Caco-2 (cell line): Measurements from ENCODE around the gene MAGI1. TPM values are rescaled to one million over a fixed set of nuclear protein-coding genes. Genes with fewer than 3 reads are reported as not detected.

ENCODE experiments used
- BruUV-seq: library from RNA; stranded (reverse); fragments of 400-500 nt; replicated peaks from 2 replicates; lab custom pipeline; 2021; lab: Mats Ljungman, UMichigan
- CTCF ChIA-PET: fragments of 300-600 bp; sonication (Branson Sonifier 250); formaldehyde crosslinking; loops from one replicate; lab custom pipeline; 2022; ENCODE audit warnings: antibody characterized with exemption; lab: Charles Lee
- POLR2A ChIA-PET: fragments of 300-600 bp; sonication (Branson Sonifier 250); formaldehyde crosslinking; loops from one replicate; lab custom pipeline; 2022; ENCODE audit warnings: antibody characterized with exemption; lab: Charles Lee
- DNase-seq, 2 experiments: peaks; one replicate each; pipeline versions ENCODE4 v3.0.0 to v3.0.0-alpha.2; 2020 to 2022
- H3K27me3 ChIP-seq: replicated peaks from 2 replicates; pipeline ENCODE4 v1.6.0; 2011; ENCODE audit warnings: low read length; ENCODE audit not compliant: control insufficient read depth, insufficient read depth
- H3K36me3 ChIP-seq: 2 replicates; pipeline ENCODE4 v1.5.1; 2011; ENCODE audit warnings: low read length; ENCODE audit not compliant: control insufficient read depth, insufficient read depth
- H3K4me1 ChIP-seq: fragments of 250-450 bp; sonication (Bioruptor Pico); 2 replicates; pipeline ENCODE4 v1.5.1; 2020; ENCODE audit warnings: mild to moderate bottlenecking
- H3K4me3 ChIP-seq: 2 replicates; pipeline ENCODE4 v1.5.1; 2011; ENCODE audit warnings: low read depth, mild to moderate bottlenecking, control low read depth, low read length
- H3K9me3 ChIP-seq: fragments of 250-450 bp; sonication (Bioruptor Pico); 2 replicates; pipeline ENCODE4 v1.5.1; 2020; ENCODE audit warnings: mild to moderate bottlenecking, moderate library complexity
- H3K27ac Mint-ChIP-seq: one replicate; pipeline ENCODE4 v1.8.0; 2022; ENCODE audit warnings: mixed read lengths; ENCODE audit not compliant: unreplicated experiment
- H3K27me3 Mint-ChIP-seq: one replicate; pipeline ENCODE4 v1.8.0; 2022; ENCODE audit warnings: mixed read lengths; ENCODE audit not compliant: insufficient read depth, unreplicated experiment
- H3K36me3 Mint-ChIP-seq: one replicate; pipeline ENCODE4 v1.8.0; 2022; ENCODE audit warnings: mild to moderate bottlenecking, mixed read lengths; ENCODE audit not compliant: insufficient read depth, unreplicated experiment
- H3K4me1 Mint-ChIP-seq: one replicate; pipeline ENCODE4 v1.8.0; 2022; ENCODE audit warnings: low read depth, mixed read lengths; ENCODE audit not compliant: unreplicated experiment
- H3K4me3 Mint-ChIP-seq: one replicate; pipeline ENCODE4 v1.8.0; 2022; ENCODE audit warnings: mild to moderate bottlenecking, moderate library complexity, mixed read lengths; ENCODE audit not compliant: unreplicated experiment
- H3K9me3 Mint-ChIP-seq: one replicate; pipeline ENCODE4 v1.8.0; 2022; ENCODE audit warnings: mixed read lengths; ENCODE audit not compliant: unreplicated experiment
- intact Hi-C: fragments of 100-400 bp; cut with micrococcal nuclease; formaldehyde crosslinking; loops from one replicate; pipeline ENCODE4 v1.10.0; 2022; ENCODE audit not compliant: unreplicated experiment
- total RNA-seq: library from RNA; stranded (reverse); gene quantifications from 2 replicates; pipeline ENCODE4 v1.2.3, GENCODE V29; 2022
- TF ChIP-seq, protein P1 (sequence below), 2 experiments: fragments of 200-600 bp in 1 of 2; IDR thresholded peaks; 1 replicate in 1 of 2; 2 replicates in 1 of 2; pipeline versions ENCODE4 v1.5.1 to v1.8.0; 2011 to 2022; ENCODE audit warnings: antibody characterized with exemption in 1 of 2, control low read depth in 1 of 2, inconsistent platforms in 1 of 2, low read depth in 1 of 2, low read length in 1 of 2, mild to moderate bottlenecking in 1 of 2, moderate library complexity in 1 of 2; ENCODE audit not compliant: insufficient read depth in 1 of 2, severe bottlenecking in 1 of 2, unreplicated experiment in 1 of 2

Gene MAGI1
- total RNA-seq, 1 experiment from 2014 or later: 64.9 TPM

DNA sequence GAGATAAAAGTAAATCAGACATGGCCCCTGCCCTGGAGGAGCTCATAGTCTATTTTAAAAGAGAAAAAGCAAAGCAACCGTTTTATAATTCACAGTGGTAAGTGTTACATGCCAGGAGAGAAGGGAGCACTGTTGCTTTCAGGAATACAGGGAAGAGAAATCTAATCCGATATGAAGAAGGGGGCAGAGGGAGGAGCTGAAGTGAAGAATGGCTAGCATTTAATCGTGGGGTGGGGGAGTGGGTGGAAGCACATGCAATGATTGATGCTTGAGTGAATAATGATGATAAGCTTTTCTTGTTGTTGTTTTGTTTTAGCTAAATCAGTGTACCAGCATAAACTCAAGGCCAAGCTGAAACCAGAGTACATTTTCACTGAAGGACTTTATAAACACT lies 629.5 kb downstream of the MAGI1 start:
- no peaks in the 10 kb centered on the region; the same call in 1 of the 2 replicates for H3K36me3 ChIP-seq
- no peaks in the 10 kb centered on the region for H3K9me3 ChIP-seq
- H3K4me3 Mint-ChIP-seq: no peak overlapping the region
- H3K9me3 Mint-ChIP-seq: no peaks in the 10 kb centered on the region
- no peak overlapping the region for H3K4me3 ChIP-seq
- TF ChIP-seq, protein P1, sequence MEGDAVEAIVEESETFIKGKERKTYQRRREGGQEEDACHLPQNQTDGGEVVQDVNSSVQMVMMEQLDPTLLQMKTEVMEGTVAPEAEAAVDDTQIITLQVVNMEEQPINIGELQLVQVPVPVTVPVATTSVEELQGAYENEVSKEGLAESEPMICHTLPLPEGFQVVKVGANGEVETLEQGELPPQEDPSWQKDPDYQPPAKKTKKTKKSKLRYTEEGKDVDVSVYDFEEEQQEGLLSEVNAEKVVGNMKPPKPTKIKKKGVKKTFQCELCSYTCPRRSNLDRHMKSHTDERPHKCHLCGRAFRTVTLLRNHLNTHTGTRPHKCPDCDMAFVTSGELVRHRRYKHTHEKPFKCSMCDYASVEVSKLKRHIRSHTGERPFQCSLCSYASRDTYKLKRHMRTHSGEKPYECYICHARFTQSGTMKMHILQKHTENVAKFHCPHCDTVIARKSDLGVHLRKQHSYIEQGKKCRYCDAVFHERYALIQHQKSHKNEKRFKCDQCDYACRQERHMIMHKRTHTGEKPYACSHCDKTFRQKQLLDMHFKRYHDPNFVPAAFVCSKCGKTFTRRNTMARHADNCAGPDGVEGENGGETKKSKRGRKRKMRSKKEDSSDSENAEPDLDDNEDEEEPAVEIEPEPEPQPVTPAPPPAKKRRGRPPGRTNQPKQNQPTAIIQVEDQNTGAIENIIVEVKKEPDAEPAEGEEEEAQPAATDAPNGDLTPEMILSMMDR (IDR thresholded peaks at IDR 0.05; ENCODE audit: insufficient read depth in 1 of 2, low read depth in 1 of 2, low read length in 1 of 2, severe bottlenecking in 1 of 2, unreplicated experiment in 1 of 2): no peak
- no peak overlapping the region for H3K27ac Mint-ChIP-seq
- intact Hi-C loops: no loop called here
- POLR2A ChIA-PET: no interaction called here
- no peaks in the 10 kb centered on the region for H3K4me1 ChIP-seq
- no peaks in the 10 kb centered on the region for H3K27me3 ChIP-seq
- H3K36me3 Mint-ChIP-seq: peaks cover 38% of the 10 kb centered on the region
- no peaks in the 10 kb centered on the region for H3K27me3 Mint-ChIP-seq
- peaks cover 4% of the 10 kb centered on the region for H3K4me1 Mint-ChIP-seq
- no TSS peak for BruUV-seq
- CTCF ChIA-PET: no interaction called here
- DNase-seq: no peak

DNA sequence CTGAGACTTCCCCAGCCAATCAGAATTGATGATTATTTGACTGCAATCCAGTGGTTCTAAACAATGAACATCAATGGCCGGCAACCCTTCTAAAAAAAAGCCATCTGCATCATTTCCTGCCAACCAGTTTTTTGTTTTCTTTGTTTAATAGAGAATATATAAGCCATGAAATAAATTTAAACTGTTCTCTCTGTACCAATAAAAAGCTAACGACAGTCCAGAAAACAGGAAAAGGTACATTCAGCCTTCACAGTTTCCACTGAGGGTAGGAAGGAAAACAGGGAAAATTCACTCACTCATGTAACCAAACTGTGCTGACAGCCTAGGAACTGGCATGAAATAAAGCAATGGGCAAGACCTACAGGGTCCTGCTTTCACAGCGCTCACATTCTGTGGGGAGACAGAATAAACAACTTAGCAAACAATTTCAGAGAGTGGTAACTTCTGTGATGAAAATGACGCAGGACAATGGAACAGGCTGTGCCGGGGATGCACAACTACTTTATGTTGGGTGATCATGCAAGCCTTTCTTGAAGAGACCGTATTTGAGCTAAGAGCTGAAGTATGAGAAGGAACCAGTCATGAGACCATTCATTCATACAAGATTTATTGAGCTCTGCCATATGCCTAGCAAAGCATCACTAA lies 630.1 kb downstream of the MAGI1 start:
- CTCF ChIA-PET: no interaction called here

DNA sequence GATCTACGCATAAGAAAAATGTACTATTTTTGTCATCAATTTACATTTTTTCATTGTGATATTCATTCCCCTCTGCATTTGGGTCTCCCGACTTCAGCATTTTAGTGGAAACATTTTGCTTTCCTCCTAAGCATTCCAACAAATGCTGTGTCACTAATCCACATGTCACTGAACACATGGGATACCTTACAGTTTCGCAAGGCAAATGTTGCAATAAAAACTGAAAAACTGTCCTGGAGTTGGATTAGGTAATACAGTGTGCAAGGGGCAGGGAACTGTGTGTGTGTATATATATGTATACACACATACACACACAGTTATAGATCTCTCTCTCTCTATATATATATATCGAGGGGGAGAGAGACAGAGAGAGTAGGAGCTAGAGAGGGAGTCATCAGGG lies 632.2 kb downstream of the MAGI1 start:
- H3K4me1 ChIP-seq: no peaks in the 10 kb centered on the region
- DNase-seq: peak in 1 of 2 experiments; percentile 30
- Mint-ChIP-seq H3K27ac (no peak overlapping the region), H3K36me3 (peaks cover 31% of the 10 kb centered on the region), H3K4me3 (no peak overlapping the region), H3K9me3 (no peaks in the 10 kb centered on the region), H3K4me1 (no peaks in the 10 kb centered on the region), H3K27me3 (no peaks in the 10 kb centered on the region)
- TF ChIP-seq, protein P1 (IDR thresholded peaks at IDR 0.05; ENCODE audit: insufficient read depth in 1 of 2, low read depth in 1 of 2, low read length in 1 of 2, severe bottlenecking in 1 of 2, unreplicated experiment in 1 of 2): no peak
- POLR2A ChIA-PET: no interaction called here
- H3K27me3 ChIP-seq: no peaks in the 10 kb centered on the region
- no peak overlapping the region for H3K4me3 ChIP-seq
- H3K36me3 ChIP-seq: no peaks in the 10 kb centered on the region; the same call in 1 of the 2 replicates
- no TSS peak for BruUV-seq
- CTCF ChIA-PET: no interaction called here
- intact Hi-C loops: no loop called here
- no peaks in the 10 kb centered on the region for H3K9me3 ChIP-seq

More for the DNA sequence above, 630.1 kb downstream of the MAGI1 start:
- Mint-ChIP-seq H3K36me3 (peaks cover 35% of the 10 kb centered on the region), H3K4me3 (no peak overlapping the region), H3K27me3 (no peaks in the 10 kb centered on the region), H3K4me1 (peaks cover 4% of the 10 kb centered on the region), H3K27ac (no peak overlapping the region), H3K9me3 (no peaks in the 10 kb centered on the region)
- TF ChIP-seq, protein P1 (IDR thresholded peaks at IDR 0.05; ENCODE audit: insufficient read depth in 1 of 2, low read depth in 1 of 2, low read length in 1 of 2, severe bottlenecking in 1 of 2, unreplicated experiment in 1 of 2): no peak
- no peaks in the 10 kb centered on the region; the same call in 1 of the 2 replicates for H3K36me3 ChIP-seq
- no TSS peak for BruUV-seq
- no peaks in the 10 kb centered on the region for H3K27me3 ChIP-seq
- intact Hi-C loops: no loop called here
- POLR2A ChIA-PET: no interaction called here
- H3K9me3 ChIP-seq: no peaks in the 10 kb centered on the region
- DNase-seq: no peak
- H3K4me1 ChIP-seq: no peaks in the 10 kb centered on the region
- no peak overlapping the region for H3K4me3 ChIP-seq
